AG20443 (cell line): ENCODE results near the gene CD14.
"Not testable (repeated sequence)": the region's sequence is repeated elsewhere in the genome, so short reads cannot be mapped to it uniquely, and the experiment has no call there.

Experiments used
- DNase-seq: peaks from one replicate; pipeline ENCODE4 v3.0.0; 2012; ENCODE audit warnings: low spot score, mixed read lengths

Gene CD14

GRCh38 chr5:140596321-140596741, 36.6 kb downstream of the CD14 start:
- no peak for DNase-seq

- no peak for DNase-seq
Observed at GRCh38 chr5:140595538-140596300, 37.3 kb downstream of the CD14 start.

- DNase-seq: no peak
Observed at GRCh38 chr5:140594169-140594568, 38.8 kb downstream of the CD14 start.

GRCh38 chr5:140593070-140593469, 39.9 kb downstream of the CD14 start:
- not testable (repeated sequence) for DNase-seq

GRCh38 chr5:140591747-140592372, 41.1 kb downstream of the CD14 start:
- DNase-seq: peak; percentile 69

GRCh38 chr5:140590861-140591260, 42.1 kb downstream of the CD14 start:
- no peak for DNase-seq

GRCh38 chr5:140588311-140589070, 44.5 kb downstream of the CD14 start:
- peak; percentile 68 for DNase-seq

- DNase-seq: no peak
Observed at GRCh38 chr5:140587495-140587894, 45.5 kb downstream of the CD14 start.
